Activated CD4-positive, alpha-beta T cell treated with anti-CD3 and anti-CD28 coated beads, Interleukin-2, amount 10 ng/mL, durations not matched to agents 7 days and 5 days (primary cell): Measurements from ENCODE around the gene GSE1. TPM values are rescaled to one million over a fixed set of nuclear protein-coding genes. Genes with fewer than 3 reads are reported as not detected.

Experiments
- CTCF ChIA-PET: fragments of 350-600 bp; sonication (Branson Sonifier 250); formaldehyde crosslinking; loops from one replicate; lab custom pipeline; 2021; ENCODE audit warnings: antibody characterized with exemption; lab: Charles Lee
- POLR2A ChIA-PET: fragments of 350-600 bp; sonication (Branson Sonifier 250); formaldehyde crosslinking; loops from one replicate; lab custom pipeline; 2021; ENCODE audit warnings: antibody characterized with exemption; lab: Charles Lee
- DNase-seq: peaks from one replicate; pipeline ENCODE4 v3.0.0-alpha.2; 2020
- H3K27ac Mint-ChIP-seq: one replicate; pipeline ENCODE4 v1.8.0; 2021; ENCODE audit warnings: mild to moderate bottlenecking, moderate library complexity, mixed read lengths
- H3K27me3 Mint-ChIP-seq: one replicate; pipeline ENCODE4 v1.8.0; 2021; ENCODE audit warnings: mixed read lengths
- H3K36me3 Mint-ChIP-seq: one replicate; pipeline ENCODE4 v1.8.0; 2021; ENCODE audit warnings: low read depth, mixed read lengths
- H3K4me1 Mint-ChIP-seq: one replicate; pipeline ENCODE4 v1.8.0; 2021; ENCODE audit warnings: mixed read lengths
- H3K4me3 Mint-ChIP-seq: one replicate; pipeline ENCODE4 v1.8.0; 2021; ENCODE audit warnings: mild to moderate bottlenecking, moderate library complexity, mixed read lengths
- H3K9me3 Mint-ChIP-seq: one replicate; pipeline ENCODE4 v1.8.0; 2021; ENCODE audit warnings: mixed read lengths
- total RNA-seq, 2 experiments: library from RNA; stranded (reverse); gene quantifications; one replicate each; pipeline ENCODE4 v1.2.3, GENCODE V29; 2021

GSE1 gene
- total RNA-seq, 2 experiments from 2014 or later = 25.7 to 27.3 TPM

DNA sequence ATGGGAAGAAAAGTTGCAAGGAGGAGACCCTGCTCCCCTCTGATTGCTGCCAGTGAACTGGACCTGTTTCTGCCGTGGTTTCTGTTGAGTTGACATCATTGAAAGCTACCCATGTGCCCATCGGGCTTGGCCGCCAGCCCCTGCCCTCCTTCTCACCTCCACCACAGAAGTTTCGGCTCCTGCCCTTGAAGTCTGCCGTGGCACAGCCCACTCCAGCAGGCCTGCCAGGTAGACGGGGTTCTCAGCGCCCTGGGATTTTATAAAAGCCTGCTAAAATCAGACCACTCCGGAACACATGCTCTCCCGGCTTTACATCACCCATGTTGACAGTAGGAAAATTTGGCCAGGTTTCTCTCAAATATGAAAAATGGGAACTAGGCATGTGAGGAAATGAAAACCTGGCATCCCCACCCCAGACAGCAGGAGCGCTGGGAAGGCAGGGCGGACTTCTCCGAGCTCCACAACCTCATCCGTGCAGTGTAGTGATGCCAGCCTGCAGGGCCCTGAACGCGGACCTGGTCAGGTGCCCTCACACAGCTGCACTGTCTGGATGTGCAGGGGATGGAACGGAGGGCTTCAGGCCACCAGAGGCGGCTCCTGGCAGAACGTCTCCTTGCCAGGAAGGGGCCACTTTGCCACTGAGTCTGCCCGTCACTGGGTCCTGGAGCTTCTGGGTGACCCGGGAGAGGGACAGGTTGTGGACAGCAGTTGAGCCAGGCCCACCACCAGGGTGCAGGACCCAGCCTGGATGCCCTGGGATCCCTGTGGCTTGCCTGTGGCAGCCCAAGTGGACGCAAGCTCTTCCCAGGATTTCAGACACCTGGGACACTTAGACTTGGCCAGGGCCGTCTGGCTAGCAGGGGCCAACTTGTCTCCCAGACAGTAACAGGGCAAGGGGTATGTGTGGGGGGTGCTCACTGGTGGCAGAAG lies 6.9 kb upstream of the GSE1 start:
- CTCF ChIA-PET = interaction anchor here (1.0 to 1.2 kb wide), 3 partner anchors 9 to 186 kb away, joined by 3 to 6 read pairs (median 3); no protein-coding TSS in a partner anchor
- Mint-ChIP-seq H3K9me3 (no peaks in the 10 kb centered on the region), H3K4me3 (no peak overlapping the region), H3K36me3 (no peaks in the 10 kb centered on the region), H3K27me3 (peaks cover 7% of the 10 kb centered on the region), H3K27ac (no peak overlapping the region), H3K4me1 (peaks cover 14% of the 10 kb centered on the region)
- POLR2A ChIA-PET = no interaction called here
- no peak for DNase-seq

DNA sequence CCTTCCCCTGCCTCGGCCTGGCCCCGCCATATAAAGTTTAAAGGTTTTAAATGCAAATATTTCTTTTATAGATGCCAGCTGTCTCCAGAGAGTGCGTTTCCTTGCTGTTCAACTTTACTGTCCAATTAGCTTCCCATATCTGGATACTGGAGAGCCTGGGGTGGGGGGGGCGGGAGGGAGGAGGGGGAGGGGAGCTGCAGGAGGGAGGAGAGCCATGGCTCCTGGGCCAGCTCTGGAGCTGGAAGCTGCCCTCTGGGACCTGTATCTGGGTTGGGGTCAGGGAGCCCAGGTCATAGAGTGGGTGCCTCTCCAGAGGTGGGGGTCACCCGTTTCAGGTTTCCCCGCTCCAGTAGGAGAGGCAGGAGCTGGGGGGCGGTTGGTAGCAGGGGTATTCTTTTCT lies 6.2 kb upstream of the GSE1 start:
- H3K4me3 Mint-ChIP-seq = no peak overlapping the region
- POLR2A ChIA-PET = no interaction called here
- H3K4me1 Mint-ChIP-seq = peaks cover 14% of the 10 kb centered on the region
- no peak for DNase-seq
- no peak overlapping the region for H3K27ac Mint-ChIP-seq
- peaks cover 7% of the 10 kb centered on the region for H3K27me3 Mint-ChIP-seq
- no peaks in the 10 kb centered on the region for H3K36me3 Mint-ChIP-seq
- no peaks in the 10 kb centered on the region for H3K9me3 Mint-ChIP-seq
- CTCF ChIA-PET = interaction anchor here (1.0 to 1.2 kb wide), 2 partner anchors 9 to 186 kb away, joined by 3 read pairs; no protein-coding TSS in a partner anchor

DNA sequence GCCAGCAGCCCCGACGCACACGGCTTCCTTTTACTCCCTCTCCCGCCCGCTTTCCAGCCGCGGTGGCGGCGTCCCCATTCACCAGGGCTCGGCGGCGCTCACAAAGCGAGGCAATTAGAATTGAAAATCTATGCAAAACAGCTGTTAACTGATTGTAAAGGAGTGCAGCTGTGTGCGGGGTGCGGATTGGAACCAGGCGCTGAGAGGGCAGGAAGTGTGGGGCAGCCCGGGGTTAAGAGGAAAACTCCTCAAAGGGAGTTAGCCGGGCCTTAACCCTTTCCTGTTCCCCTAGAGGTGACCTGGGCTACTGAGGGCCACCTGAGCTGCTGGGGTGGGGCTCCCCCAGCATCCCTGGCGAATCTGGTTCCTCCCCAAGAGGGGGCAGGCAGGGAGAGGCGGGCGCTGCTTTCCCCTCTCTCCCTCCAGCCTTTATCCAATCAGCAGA lies 5.8 kb upstream of the GSE1 start:
- Mint-ChIP-seq H3K9me3 (no peaks in the 10 kb centered on the region), H3K27ac (no peak overlapping the region), H3K4me3 (no peak overlapping the region), H3K4me1 (peaks cover 16% of the 10 kb centered on the region), H3K27me3 (peaks cover 7% of the 10 kb centered on the region), H3K36me3 (no peaks in the 10 kb centered on the region)
- ChIA-PET CTCF (interaction anchor here (1.1 kb wide), 1 partner anchor 705 kb away, joined by 3 read pairs; no protein-coding TSS in a partner anchor), POLR2A (interaction anchor here (0.5 kb wide), 1 partner anchor 56 kb away, joined by 3 read pairs; no protein-coding TSS in a partner anchor)
- no peak for DNase-seq

DNA sequence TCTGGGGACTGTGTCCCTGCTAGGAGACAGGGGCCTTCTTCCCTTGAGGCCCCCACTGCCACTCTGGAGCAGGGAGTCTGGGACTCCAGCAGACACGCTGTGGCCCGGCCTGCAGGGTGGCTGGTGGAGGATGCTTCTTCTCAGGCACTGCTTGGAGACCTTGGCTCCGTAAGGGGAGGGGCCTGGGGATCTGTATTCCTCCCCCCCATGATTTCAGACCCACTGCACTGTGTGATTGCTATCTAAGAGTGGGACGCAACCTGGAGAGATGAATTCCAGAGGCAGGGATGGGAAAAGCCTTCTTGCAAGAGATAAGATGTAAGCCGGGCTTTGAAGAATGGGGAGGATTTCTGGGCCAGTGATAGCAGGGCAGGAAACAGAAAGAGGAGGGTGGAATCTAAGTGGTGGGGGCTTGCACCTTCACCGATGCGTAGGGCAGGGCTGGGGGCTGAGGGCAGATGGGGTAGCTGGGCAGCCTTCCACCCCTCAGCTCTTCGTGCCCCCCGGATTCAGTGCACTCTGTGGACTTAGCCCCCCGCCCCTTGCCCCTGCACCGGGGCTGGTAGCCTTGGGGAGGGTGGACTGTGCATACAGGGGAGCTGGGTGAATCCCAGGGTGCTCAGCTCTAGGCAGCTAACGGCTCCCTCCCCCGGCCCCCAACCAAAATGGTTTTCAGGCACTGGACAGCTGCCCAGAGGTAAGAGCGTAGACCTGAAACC lies 5.2 kb upstream of the GSE1 start:
- POLR2A ChIA-PET = interaction anchor here (0.5 kb wide), 1 partner anchor 56 kb away, joined by 3 read pairs; no protein-coding TSS in a partner anchor

DNA sequence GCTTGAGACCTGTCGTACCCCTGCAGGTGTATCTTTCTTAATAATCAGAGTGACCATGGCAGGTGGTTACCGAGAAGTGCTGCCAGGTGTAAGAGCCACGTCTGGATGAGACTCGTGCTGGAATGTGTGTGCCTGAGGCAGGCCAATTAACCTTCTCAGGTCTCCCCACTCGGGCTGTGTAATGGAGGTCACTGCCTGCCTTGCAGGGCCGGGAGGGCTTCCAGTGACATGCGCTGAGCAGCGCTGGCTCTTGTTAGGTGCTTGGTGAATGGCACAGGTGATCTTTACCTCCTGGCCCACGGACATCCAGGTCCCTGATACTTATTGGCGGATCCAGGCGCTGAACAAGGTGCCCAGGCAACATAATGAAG lies 4.6 kb upstream of the GSE1 start:
- Mint-ChIP-seq H3K36me3 (no peaks in the 10 kb centered on the region), H3K27ac (no peak overlapping the region), H3K4me3 (no peak overlapping the region), H3K4me1 (peaks cover 20% of the 10 kb centered on the region), H3K9me3 (no peaks in the 10 kb centered on the region), H3K27me3 (peaks cover 7% of the 10 kb centered on the region)
- ChIA-PET POLR2A (no interaction called here), CTCF (interaction anchor here (0.6 to 1.7 kb wide), 3 partner anchors 8 to 704 kb away, joined by 3 read pairs; no protein-coding TSS in a partner anchor)
- DNase-seq = no peak

More for the DNA sequence above, 5.2 kb upstream of the GSE1 start:
- Mint-ChIP-seq H3K4me3 (no peak overlapping the region), H3K36me3 (no peaks in the 10 kb centered on the region), H3K27me3 (peaks cover 7% of the 10 kb centered on the region), H3K27ac (no peak overlapping the region), H3K4me1 (peaks cover 20% of the 10 kb centered on the region), H3K9me3 (no peaks in the 10 kb centered on the region)
- CTCF ChIA-PET = interaction anchor here (0.6 to 1.7 kb wide), 3 partner anchors 9 to 704 kb away, joined by 3 read pairs; no protein-coding TSS in a partner anchor
- DNase-seq = no peak

DNA sequence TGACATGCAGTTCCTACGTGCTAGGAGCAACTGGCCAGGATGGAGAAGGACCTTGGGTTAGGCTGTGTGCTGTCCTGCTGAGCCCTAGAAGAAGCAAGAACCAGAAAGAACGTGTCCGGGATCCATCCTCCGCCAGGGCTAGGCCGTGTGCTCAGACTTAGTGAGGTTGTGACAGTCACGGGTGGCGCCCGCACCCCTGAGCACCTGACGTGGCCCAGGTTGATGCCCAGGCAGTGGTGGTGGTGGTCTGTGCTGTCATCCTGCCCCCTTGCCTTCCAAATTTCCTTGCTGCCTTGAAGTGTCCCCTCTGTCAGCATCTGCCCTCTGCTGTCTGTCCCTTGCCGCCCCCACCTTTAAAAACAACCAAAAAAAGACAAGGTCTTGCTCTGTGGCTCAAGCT lies 4.2 kb upstream of the GSE1 start:
- H3K4me3 Mint-ChIP-seq = no peak overlapping the region
- no peak overlapping the region for H3K27ac Mint-ChIP-seq
- no peaks in the 10 kb centered on the region for H3K36me3 Mint-ChIP-seq
- POLR2A ChIA-PET = interaction anchor here (0.6 kb wide), 1 partner anchor 74 kb away, joined by 3 read pairs; no protein-coding TSS in a partner anchor
- H3K27me3 Mint-ChIP-seq = peaks cover 7% of the 10 kb centered on the region
- peaks cover 20% of the 10 kb centered on the region for H3K4me1 Mint-ChIP-seq
- CTCF ChIA-PET = interaction anchor here (0.7 to 4.1 kb wide), 8 partner anchors 8 to 311 kb away, joined by 3 to 24 read pairs (median 4); no protein-coding TSS in a partner anchor
- no peaks in the 10 kb centered on the region for H3K9me3 Mint-ChIP-seq
- no peak for DNase-seq

DNA sequence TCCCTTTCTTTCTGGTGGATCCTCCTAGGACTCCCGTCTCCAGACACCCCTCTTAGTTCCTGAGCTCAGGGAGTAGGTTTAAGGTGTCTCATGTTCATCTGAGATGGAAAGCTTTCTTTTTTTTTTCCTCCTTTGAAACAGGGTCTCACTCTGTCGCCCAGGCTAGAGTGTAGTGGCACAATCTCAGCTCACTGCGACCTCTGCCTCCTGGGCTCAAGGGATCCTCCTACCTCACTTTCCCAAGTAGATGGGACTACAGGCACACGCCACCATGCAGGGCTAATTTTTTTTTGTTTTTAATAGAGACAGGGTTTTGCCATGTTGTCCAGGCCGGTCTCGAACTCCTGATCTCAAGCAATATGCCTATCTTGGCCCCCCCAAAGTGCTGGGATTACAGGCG lies 3.6 kb upstream of the GSE1 start:
- Mint-ChIP-seq H3K27me3 (peaks cover 10% of the 10 kb centered on the region), H3K9me3 (no peaks in the 10 kb centered on the region), H3K36me3 (no peaks in the 10 kb centered on the region)

DNA sequence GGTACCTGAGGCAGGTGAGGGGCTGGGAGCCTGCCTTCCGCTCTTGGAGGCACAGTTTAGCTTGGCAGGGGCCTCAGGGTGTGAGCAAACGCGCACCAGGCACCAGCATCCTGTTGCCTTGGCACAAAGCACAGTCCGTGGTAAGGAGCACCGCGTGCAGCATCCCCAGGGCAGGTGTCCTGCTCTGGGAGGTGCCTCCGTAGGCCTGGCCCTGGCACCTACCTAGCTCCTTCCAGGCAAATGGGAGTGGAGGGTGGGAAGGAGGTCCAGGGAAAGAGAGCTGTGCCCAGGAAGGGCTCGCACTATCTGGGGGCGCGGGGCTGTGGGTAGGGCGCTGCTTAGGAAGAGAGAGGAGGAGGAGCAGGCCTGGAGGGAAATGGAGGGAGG lies 3.1 kb upstream of the GSE1 start:
- no peak for DNase-seq

More for the DNA sequence above, 3.6 kb upstream of the GSE1 start:
- peaks cover 20% of the 10 kb centered on the region for H3K4me1 Mint-ChIP-seq
- H3K4me3 Mint-ChIP-seq = no peak overlapping the region
- ChIA-PET CTCF (interaction anchor here (0.6 to 4.1 kb wide), 18 partner anchors 7 to 312 kb away, joined by 3 to 24 read pairs (median 4); no protein-coding TSS in a partner anchor), POLR2A (interaction anchor here (0.6 kb wide), 1 partner anchor 73 kb away, joined by 3 read pairs; no protein-coding TSS in a partner anchor)
- no peak overlapping the region for H3K27ac Mint-ChIP-seq
- no peak for DNase-seq

DNA sequence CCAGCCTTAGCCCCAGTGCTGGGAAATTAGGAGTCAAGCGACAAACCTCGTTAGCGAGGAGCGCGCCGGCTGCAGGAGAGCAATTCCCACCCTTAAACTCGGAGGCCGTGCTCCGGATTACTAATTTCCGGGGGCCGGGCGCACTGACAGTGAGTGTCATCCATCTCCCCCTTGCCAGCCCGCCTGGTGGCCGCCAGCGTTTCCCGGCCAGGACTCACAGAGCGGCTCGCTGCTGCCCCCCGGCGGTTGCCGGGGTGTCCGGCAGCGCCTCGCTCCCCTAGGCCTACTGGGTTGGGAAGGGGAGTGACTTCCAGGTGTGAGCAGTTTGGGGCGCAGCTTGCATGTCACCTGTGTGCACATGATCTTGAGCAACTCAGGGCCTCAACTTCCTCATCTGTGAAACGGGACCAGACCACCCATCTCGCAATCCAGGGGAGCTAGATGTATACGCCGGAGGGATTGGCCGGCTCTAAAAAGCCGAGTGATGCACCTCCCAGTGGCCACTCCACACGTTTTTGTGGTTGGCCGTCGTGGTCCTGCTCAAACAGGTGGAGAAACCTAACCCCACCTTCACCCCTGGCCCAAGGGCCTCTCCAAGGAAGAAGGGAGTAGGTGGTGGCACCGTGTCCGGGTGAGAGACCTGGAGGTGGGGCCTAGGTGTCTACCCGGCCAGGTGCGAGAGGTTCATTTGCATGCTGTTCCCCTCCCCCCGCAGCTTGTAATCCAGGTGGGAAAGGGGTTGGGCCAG lies 2.5 kb upstream of the GSE1 start:
- H3K36me3 Mint-ChIP-seq = no peaks in the 10 kb centered on the region
- DNase-seq = peak; percentile 84
- H3K9me3 Mint-ChIP-seq = no peaks in the 10 kb centered on the region
- H3K27ac Mint-ChIP-seq = no peak overlapping the region
- H3K4me3 Mint-ChIP-seq = peak overlapping the region; percentile 57
- H3K4me1 Mint-ChIP-seq = peaks cover 27% of the 10 kb centered on the region
- ChIA-PET CTCF (interaction anchor here (0.6 to 4.1 kb wide), 15 partner anchors 10 to 308 kb away, joined by 3 to 24 read pairs (median 5); no protein-coding TSS in a partner anchor), POLR2A (no interaction called here)
- peaks cover 12% of the 10 kb centered on the region for H3K27me3 Mint-ChIP-seq

More for the DNA sequence above, 3.1 kb upstream of the GSE1 start:
- H3K4me1 Mint-ChIP-seq = peaks cover 22% of the 10 kb centered on the region
- CTCF ChIA-PET = interaction anchor here (0.6 to 4.1 kb wide), 18 partner anchors 9 to 308 kb away, joined by 3 to 24 read pairs (median 4); no protein-coding TSS in a partner anchor
- POLR2A ChIA-PET = no interaction called here
- no peak overlapping the region for H3K4me3 Mint-ChIP-seq
- no peaks in the 10 kb centered on the region for H3K36me3 Mint-ChIP-seq
- no peaks in the 10 kb centered on the region for H3K9me3 Mint-ChIP-seq
- H3K27ac Mint-ChIP-seq = no peak overlapping the region
- H3K27me3 Mint-ChIP-seq = peaks cover 11% of the 10 kb centered on the region

DNA sequence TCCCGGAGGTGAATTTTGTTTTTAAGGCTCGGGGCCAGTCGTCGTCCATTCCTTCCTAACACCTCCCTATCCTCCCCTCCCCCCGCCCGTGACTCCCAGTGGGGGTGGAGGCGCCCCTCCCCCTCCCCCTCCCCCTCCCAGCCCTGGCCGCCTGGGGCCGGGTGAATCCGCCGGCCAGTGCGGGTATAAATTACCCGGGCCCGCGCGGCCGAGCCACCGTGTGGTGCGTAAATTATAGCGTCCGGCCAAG lies 2.0 kb upstream of the GSE1 start:
- POLR2A ChIA-PET = no interaction called here
- no peaks in the 10 kb centered on the region for H3K36me3 Mint-ChIP-seq
- H3K9me3 Mint-ChIP-seq = no peaks in the 10 kb centered on the region
- H3K4me3 Mint-ChIP-seq = peak overlapping the region; percentile 57
- no peak overlapping the region for H3K27ac Mint-ChIP-seq
- CTCF ChIA-PET = interaction anchor here (0.6 to 4.1 kb wide), 15 partner anchors 10 to 308 kb away, joined by 3 to 24 read pairs (median 5); no protein-coding TSS in a partner anchor
- H3K27me3 Mint-ChIP-seq = peaks cover 12% of the 10 kb centered on the region
- peaks cover 32% of the 10 kb centered on the region for H3K4me1 Mint-ChIP-seq
- no peak for DNase-seq

DNA sequence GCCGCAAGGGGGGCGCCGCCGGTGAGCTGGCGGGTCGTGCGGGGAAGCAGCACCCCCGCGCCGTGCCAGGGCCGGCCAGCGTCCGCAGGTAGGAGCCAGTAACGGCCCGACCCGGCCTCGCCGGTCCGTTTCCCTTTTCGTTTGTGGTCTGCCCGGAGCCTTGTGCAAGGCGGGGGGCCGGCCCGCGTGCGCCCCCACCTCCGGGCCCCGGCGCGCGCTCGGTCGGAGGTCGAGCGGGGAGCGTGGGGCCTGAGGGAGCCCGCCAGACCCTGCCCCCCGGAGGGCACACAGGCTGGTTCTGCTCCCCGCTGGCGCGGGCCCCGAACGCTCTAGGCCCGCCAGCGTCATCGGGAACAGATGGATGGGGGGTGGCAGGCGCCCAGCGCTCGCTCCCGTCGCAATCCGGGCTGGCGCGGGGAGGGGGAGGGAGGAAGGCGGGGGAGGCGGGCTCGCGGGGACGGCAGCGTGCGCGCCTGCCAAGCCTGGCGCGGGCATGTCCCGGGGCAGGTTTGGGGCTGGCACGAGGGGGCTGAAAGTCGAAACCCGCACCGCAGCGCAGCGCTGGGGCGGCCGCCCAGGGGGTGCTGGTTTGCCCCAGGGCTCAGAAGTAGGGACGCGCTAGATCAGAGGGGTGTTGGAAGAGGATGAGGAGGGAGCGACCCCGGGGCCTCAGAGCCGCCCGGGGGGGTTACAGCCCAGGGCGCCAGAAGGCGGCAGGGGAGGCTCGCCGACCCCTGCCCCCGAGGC lies 1.5 kb upstream of the GSE1 start:
- H3K4me1 Mint-ChIP-seq = peaks cover 35% of the 10 kb centered on the region
- ChIA-PET POLR2A (no interaction called here), CTCF (interaction anchor here (0.6 to 4.1 kb wide), 6 partner anchors 11 to 309 kb away, joined by 3 to 24 read pairs (median 9); no protein-coding TSS in a partner anchor)
- no peaks in the 10 kb centered on the region for H3K36me3 Mint-ChIP-seq
- H3K27ac Mint-ChIP-seq = no peak overlapping the region
- H3K4me3 Mint-ChIP-seq = peak overlapping the region; percentile 34
- no peaks in the 10 kb centered on the region for H3K9me3 Mint-ChIP-seq
- peak; percentile 33 for DNase-seq
- H3K27me3 Mint-ChIP-seq = peaks cover 14% of the 10 kb centered on the region
